Right lobe of liver (tissue), 6 donors: ENCODE results near the gene CAMTA1. TPM values are rescaled to one million over a fixed set of nuclear protein-coding genes. Genes with fewer than 3 reads are reported as not detected.

Experiments used
- ATAC-seq, 4 donors: fragments of 200-7000 bp; cut with Tn5 transposase; one replicate each; pipeline ENCODE4 v1.9.1; 2020; ENCODE audit warnings: mild to moderate bottlenecking in 4 of 4, moderate library complexity in 4 of 4
- DNase-seq, 3 donors: peaks; one replicate each; pipeline ENCODE4 v3.0.0-alpha.2; 2020
- H3K27ac ChIP-seq, 3 donors: fragments of 200-600 bp; one replicate each; pipeline ENCODE4 v1.8.0; 2022
- H3K27me3 ChIP-seq, 2 donors: fragments of 200-600 bp; one replicate each; pipeline ENCODE4 v1.8.0; 2022
- H3K36me3 ChIP-seq, 4 donors: fragments of 200-600 bp; sonication (generic) in 1 of 4; one replicate each; pipeline versions ENCODE4 v1.5.1 to v1.8.0; 2017 to 2022; ENCODE audit warnings: control low read depth in 1 of 4
- H3K4me1 ChIP-seq, 4 donors: fragments of 200-600 bp; sonication (generic) in 1 of 4; one replicate each; pipeline versions ENCODE4 v1.5.1 to v1.8.0; 2017 to 2022; ENCODE audit warnings: control low read depth in 1 of 4
- H3K4me3 ChIP-seq, 3 donors: fragments of 200-600 bp; one replicate each; pipeline ENCODE4 v1.8.0; 2022
- H3K9me3 ChIP-seq, 4 donors: fragments of 200-600 bp; sonication (generic) in 1 of 4; one replicate each; pipeline versions ENCODE4 v1.5.1 to v1.8.0; 2017 to 2022; ENCODE audit warnings: control low read depth in 1 of 4
- POLR2A ChIP-seq: fragments of 450-650 bp; IDR thresholded peaks from one replicate; pipeline ENCODE4 v1.6.1; 2017; ENCODE audit warnings: antibody characterized with exemption, mild to moderate bottlenecking
- WGBS: methylation state at CpG from one replicate; pipeline ENCODE4 v1.1.6; 2018; ENCODE audit warnings: low coverage, low lambda C conversion rate; ENCODE audit not compliant: insufficient coverage; ENCODE audit errors: missing lambda C conversion rate; 5-methylcytosine and 5-hydroxymethylcytosine counted together
- intact Hi-C, 2 donors: fragments of 100-400 bp; cut with DNase I; formaldehyde crosslinking; loops; one replicate each; pipeline versions ENCODE4 v1.11.2 to v1.14.1; 2022
- total RNA-seq, 6 experiments: library from RNA; depleted of rRNA in 2 of 6; stranded (reverse); fragments of >200 nt in 2 of 6; fragmentation: NEBNext Ultra II Directional in 3 of 6; extraction: Animal tissue kit (Norgen Biotek cat#: 25700) in 3 of 6; gene quantifications; one replicate each; pipeline versions ENCODE4 v1.1.0 to v1.2.4, GENCODE V29; 2016 to 2023
- TF ChIP-seq, protein P1 (sequence below), 4 donors: fragments of 200-600 bp in 3 of 4; fragments of 450-650 bp in 1 of 4; IDR thresholded peaks; one replicate each; pipeline versions ENCODE4 v1.5.1 to v1.8.0; 2016 to 2022; ENCODE audit warnings: antibody characterized with exemption in 4 of 4, mild to moderate bottlenecking in 2 of 4
- donor health status: DM: no; HTN: yes; CAD: no.
- donor health status: DM: no; HTN: no; CAD: no.
- donor health status: DM: no; HTN: no; CAD: no.
- donor health status: DM: no; HTN: yes; CAD: no.
- donor health status: DM: no; HTN: yes; CAD: no.

The CAMTA1 gene
- total RNA-seq, 6 experiments from 2014 or later, result 32.3 to 49.4 (median 37.2) TPM

DNA sequence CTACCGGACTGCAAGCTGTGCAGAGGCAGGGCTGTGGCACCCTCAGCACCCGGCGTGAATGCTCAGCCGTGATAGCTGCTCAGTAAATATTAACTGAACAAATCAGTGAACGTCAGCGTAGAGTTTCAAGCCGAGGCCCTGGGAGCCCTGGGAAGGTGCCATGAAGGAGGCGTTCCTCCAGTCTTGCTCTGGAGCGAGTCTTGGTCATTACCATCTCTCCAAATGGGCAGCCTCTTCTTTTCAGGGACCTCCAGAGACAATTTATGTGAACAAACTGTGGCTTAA, 449.2 kb downstream of the CAMTA1 start:
- 66% methylated on average over 7 of the region's 9 CpGs for WGBS

DNA sequence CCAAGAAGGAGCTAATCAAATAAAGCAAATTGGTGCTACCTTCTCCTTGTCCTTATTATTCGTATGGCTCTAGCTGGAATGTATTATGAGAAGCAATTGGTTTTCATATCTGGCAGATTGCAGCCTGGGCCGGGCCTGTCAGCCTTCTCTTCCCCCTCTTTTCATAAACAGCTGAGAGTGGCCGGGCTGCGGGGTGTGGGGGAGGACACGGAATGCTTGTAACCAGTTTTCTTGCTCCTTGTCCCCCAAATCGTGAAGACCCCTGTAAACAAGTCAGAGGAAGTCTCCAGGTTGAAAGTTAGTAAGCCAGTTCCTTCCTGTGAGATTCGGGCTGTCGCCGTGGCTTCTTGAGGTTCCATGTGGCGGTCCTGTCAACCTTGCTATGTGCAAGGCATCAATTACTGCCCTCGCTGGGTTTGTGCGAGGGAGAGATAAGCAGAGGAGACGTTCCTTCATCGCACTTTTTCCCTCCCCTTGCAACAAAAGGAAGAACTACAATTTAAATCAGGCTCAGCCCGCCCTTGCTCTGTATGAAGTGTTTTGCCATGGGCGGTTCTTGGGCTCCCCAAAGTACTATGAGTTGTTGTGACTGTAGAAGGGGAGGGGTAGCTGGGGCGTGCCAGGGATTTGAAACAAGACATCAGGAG, 450.7 kb downstream of the CAMTA1 start:
- Histone ChIP-seq H3K27me3 (no peaks in the 10 kb centered on the region), H3K36me3 (no peaks in the 10 kb centered on the region), H3K27ac (no peak overlapping the region), H3K9me3 (no peaks in the 10 kb centered on the region), H3K4me1 (no peaks in the 10 kb centered on the region), H3K4me3 (no peak overlapping the region)
- ATAC-seq (no peak), DNase-seq (no peak)
- no peak for TF ChIP-seq POLR2A
- TF ChIP-seq, protein P1, sequence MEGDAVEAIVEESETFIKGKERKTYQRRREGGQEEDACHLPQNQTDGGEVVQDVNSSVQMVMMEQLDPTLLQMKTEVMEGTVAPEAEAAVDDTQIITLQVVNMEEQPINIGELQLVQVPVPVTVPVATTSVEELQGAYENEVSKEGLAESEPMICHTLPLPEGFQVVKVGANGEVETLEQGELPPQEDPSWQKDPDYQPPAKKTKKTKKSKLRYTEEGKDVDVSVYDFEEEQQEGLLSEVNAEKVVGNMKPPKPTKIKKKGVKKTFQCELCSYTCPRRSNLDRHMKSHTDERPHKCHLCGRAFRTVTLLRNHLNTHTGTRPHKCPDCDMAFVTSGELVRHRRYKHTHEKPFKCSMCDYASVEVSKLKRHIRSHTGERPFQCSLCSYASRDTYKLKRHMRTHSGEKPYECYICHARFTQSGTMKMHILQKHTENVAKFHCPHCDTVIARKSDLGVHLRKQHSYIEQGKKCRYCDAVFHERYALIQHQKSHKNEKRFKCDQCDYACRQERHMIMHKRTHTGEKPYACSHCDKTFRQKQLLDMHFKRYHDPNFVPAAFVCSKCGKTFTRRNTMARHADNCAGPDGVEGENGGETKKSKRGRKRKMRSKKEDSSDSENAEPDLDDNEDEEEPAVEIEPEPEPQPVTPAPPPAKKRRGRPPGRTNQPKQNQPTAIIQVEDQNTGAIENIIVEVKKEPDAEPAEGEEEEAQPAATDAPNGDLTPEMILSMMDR (IDR thresholded peaks at IDR 0.05), result no peak
- intact Hi-C loops, result no loop called here
- 21% methylated on average over 9 of the region's 17 CpGs for WGBS

More for the DNA sequence above, 449.2 kb downstream of the CAMTA1 start:
- Histone ChIP-seq H3K27ac (no peak overlapping the region), H3K36me3 (no peaks in the 10 kb centered on the region), H3K4me1 (no peaks in the 10 kb centered on the region), H3K9me3 (no peaks in the 10 kb centered on the region), H3K4me3 (no peak overlapping the region), H3K27me3 (no peaks in the 10 kb centered on the region)
- intact Hi-C loops, result no loop called here
- TF ChIP-seq POLR2A, result no peak
- TF ChIP-seq, protein P1 (IDR thresholded peaks at IDR 0.05), result no peak
- DNase-seq (no peak), ATAC-seq (no peak)

DNA sequence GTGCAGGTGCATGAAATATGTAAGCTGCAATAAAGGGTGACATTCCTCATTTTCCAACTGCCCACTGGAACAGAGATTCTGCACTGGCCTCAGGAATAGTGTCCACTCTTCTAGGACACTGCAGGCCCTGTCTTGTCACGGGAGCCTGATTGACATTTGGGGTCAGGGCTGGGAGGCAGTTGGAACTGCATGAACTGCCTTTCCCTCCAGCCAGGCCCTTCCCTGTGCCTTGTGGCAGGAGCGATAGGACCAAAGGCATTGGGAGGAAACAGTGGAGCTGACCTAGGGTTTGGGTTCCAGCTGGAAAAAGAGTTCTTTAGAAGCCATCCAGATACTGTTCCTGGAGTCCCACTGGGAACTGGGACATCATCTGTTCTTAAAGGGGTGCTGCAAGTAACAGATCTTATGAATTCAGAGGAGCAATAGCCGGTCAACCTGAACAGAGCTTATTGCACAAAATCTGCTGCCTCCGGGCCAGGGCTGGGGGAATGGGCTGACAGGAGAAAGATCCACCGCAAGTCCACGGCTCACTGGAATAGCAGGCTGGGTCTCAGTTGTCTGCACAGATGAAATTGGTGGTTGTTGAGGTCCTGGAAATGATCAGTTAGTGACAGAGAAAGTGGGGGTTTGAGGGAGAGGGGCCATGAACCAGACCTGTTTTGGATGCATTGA, 451.7 kb downstream of the CAMTA1 start:
- Histone ChIP-seq H3K9me3 (no peaks in the 10 kb centered on the region), H3K4me3 (no peak overlapping the region), H3K4me1 (no peaks in the 10 kb centered on the region), H3K27me3 (no peaks in the 10 kb centered on the region), H3K36me3 (no peaks in the 10 kb centered on the region), H3K27ac (no peak overlapping the region)
- intact Hi-C loops, result no loop called here
- TF ChIP-seq POLR2A, result no peak
- TF ChIP-seq, protein P1 (IDR thresholded peaks at IDR 0.05), result no peak
- DNase-seq (no peak), ATAC-seq (no peak)
- WGBS, result no CpG with 5 or more reads among the region's 6 CpGs

DNA sequence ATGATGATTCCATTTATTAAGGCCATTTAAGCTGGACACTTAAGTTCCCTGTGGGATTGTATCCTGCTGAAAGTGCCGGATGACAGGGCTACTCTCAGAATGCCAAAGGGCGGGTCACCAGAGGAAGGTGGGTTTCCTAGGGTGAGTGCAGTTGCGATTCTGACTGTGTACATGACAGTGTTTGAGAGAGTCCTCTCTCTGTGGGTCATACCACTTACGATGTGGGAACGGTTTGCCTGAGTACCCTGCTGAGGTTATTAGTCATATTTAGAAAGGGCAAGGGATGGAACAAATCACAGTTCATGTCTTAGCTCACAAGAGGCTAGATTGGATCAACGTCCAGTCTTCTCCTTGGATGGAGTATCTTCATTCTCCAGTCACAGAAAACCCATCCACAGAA, 461.9 kb downstream of the CAMTA1 start:
- intact Hi-C loops, result no loop called here
- WGBS, result 80% methylated on average over 2 of the region's 6 CpGs
- H3K27me3 ChIP-seq, result no peaks in the 10 kb centered on the region
- H3K4me1 ChIP-seq, result no peaks in the 10 kb centered on the region
- ATAC-seq (no peak), DNase-seq (no peak)
- no peak for TF ChIP-seq POLR2A
- TF ChIP-seq, protein P1 (IDR thresholded peaks at IDR 0.05), result no peak
- no peak overlapping the region for H3K4me3 ChIP-seq
- no peak overlapping the region for H3K27ac ChIP-seq
- H3K36me3 ChIP-seq, result no peaks in the 10 kb centered on the region
- H3K9me3 ChIP-seq, result no peaks in the 10 kb centered on the region
